GM18951 (cell line): ENCODE data around the gene XCR1.

Source experiments
- POLR2A ChIP-seq: IDR thresholded peaks from 4 replicates; pipeline ENCODE4 v1.6.1; 2011; ENCODE audit warnings: mild to moderate bottlenecking; ENCODE audit not compliant: insufficient read length, insufficient read depth; ENCODE audit errors: extremely low read depth
- in situ Hi-C: fragments of 300-500 bp; cut with MboI; formaldehyde crosslinking; loops from one replicate; pipeline ENCODE4 v1.12.0; 2022; ENCODE audit warnings: low sequenced_read_pairs, mixed read lengths, inconsistent platforms; ENCODE audit not compliant: unreplicated experiment

Gene XCR1

GRCh38 chr3:46027736-46028397 lies 584 bp upstream of the XCR1 start:
- in situ Hi-C loops = no loop called here
- TF ChIP-seq POLR2A = no peak

DNA sequence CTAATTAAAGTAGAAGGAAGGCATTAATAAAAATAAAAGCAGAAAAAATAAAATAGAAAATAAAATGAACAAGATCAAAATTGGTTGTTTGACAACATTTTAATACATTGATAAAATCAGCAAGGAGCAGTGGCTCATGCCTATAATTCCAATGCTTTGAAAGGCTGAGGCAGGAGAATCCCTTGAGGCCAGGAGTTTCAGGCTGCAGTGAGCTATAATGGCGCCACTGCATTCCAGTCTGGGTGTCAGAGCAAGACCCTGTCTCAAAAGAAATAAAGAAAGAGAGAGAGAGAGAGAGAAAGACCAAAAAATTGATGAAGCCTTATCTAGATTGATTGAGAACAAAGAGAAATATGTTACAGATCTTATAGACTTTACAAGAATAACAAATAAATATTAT lies 2.1 kb downstream of the XCR1 start:
- in situ Hi-C loops = no loop called here
- TF ChIP-seq POLR2A = no peak

DNA sequence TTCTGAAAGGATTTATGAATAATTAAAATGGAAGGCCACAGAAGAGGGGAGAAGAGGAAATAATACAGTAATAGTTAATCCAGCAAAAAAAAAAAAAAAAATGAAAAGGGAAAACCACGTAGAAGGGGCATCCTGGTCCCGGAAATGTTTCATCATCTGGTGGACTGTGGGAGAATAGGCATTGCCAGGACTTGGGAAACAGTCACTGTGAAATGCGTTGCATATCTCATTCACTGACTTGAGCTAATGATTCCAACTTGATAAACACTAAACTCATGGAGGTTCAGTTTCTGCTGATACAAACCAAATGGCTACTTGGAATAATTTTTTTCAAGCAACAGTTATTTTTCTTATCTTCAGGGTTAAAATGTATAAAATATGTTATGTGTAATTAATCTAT lies 3.2 kb downstream of the XCR1 start:
- in situ Hi-C loops = no loop called here
- no peak for TF ChIP-seq POLR2A

DNA sequence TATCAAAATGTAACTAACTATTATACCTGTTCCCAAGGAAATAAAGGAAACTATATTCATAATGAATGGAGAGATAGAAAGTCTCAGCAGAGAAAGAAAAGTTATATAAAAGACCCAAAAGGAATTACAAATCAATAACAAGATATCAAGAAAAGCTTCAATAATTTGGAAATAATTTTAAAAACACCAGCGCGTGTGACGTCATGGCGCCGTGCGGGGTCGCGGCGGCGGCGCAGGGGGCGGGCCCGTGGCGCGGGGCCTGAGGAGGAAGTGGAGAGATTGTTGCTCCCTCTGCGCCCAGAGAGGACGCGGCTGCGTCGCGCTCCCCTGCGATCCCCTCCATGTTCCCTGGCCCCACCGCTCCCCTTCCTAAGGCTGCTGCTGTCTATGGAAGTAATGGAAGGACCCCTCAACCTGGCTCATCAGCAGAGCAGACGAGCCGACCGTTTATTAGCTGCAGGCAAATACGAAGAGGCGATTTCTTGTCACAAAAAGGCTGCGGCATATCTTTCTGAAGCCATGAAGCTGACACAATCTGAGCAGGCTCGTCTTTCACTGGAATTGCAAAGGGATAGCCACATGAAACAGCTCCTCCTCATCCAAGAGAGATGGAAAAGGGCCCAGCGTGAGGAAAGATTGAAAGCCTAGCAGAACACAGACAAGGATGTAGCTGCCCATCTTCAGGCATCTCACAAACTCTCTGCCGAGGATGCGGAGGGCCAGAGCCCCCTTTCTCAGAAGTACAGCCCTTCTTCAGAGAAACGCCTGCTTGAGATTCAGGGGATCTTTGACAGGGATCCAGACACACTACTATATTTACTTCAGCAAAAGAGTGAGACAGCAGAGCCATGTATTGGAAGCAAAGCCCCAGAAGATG lies 4.1 kb downstream of the XCR1 start:
- in situ Hi-C loops = no loop called here
- TF ChIP-seq POLR2A = no peak

DNA sequence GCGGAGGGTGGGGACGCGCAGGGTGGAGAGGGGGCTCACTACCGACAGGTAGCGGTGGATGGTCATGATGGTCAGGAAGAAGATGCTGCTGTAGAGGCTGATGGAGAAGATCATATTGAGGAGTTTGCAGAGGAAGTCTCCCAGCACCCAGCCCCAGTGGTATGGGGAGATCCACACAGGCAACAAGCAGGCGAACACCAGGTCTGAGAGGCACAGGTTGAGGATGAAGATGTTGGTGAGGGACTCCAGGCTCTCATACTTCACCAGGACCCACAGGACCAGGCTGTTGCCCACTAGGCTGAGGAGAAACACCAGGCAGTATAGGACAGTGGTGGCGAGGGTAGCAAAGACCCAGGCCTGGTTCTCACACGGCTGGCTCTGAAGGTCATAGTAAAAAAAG lies 5.8 kb downstream of the XCR1 start:
- no peak for TF ChIP-seq POLR2A
- in situ Hi-C loops = no loop called here

- in situ Hi-C loops = no loop called here
- TF ChIP-seq POLR2A = no peak
These were observed 6.3 kb downstream of the XCR1 start for GRCh38 chr3:46020766-46021510.

DNA sequence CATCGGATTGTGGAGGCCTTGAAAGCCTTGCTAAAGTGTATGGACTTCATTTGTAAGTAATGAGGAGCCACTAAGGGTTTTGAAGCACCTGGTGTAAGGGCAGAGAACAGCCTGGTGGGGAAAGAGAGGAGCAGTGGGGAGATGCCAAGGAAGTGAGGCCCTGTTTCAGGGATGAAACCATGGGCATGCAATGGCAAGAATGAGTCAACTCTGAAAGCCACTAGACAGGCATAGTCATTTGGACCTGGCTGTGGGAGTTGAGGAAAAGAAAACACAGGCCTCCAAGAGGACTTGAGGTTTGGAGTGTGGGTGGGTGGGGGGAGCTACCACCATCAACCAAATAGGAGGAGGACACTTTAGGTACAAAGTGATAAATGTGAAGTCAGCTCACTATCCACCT lies 7.6 kb downstream of the XCR1 start:
- no peak for TF ChIP-seq POLR2A
- in situ Hi-C loops = no loop called here

GRCh38 chr3:46017720-46018119 lies 9.6 kb downstream of the XCR1 start:
- in situ Hi-C loops = no loop called here
- no peak for TF ChIP-seq POLR2A

DNA sequence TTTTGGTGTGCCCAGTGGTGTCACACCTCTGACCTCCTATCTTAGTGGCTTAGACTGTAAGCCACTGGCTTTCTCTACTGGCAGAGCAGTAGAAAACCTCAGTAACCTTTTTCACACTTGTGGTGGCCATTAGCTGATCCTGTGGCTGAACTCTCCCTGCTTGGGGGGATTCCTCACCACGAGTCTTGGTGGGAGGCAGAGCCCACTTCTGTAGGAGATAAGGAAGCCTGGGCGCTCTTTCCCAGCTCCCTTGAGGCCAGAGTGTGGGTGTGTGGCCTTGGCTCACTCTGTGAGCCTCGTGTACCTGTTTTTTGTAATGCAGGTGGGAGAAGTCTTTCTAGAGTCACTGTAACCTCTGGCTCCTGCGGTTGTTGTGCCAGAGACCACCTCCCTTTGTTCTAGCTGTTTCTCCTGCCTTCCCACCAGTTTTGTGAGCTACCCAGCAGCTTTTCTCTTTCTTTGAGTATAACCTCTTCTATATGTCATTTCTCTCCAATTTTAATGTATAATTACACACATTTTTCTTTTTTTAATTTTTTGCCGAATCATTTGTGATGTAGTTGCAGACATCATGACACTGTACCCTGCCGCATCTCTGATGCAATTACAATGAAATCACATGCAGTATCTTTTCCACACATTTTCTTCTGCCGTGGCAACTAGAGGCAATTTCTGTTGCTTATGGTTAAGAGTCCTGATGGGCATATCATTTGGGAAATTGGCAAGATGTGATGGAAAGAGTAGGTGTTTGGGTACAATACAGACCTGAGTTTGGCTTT lies 13.8 kb downstream of the XCR1 start:
- in situ Hi-C loops = no loop called here
- no peak for TF ChIP-seq POLR2A

GRCh38 chr3:46012246-46012645 lies 15.0 kb downstream of the XCR1 start:
- no peak for TF ChIP-seq POLR2A
- in situ Hi-C loops = no loop called here

DNA sequence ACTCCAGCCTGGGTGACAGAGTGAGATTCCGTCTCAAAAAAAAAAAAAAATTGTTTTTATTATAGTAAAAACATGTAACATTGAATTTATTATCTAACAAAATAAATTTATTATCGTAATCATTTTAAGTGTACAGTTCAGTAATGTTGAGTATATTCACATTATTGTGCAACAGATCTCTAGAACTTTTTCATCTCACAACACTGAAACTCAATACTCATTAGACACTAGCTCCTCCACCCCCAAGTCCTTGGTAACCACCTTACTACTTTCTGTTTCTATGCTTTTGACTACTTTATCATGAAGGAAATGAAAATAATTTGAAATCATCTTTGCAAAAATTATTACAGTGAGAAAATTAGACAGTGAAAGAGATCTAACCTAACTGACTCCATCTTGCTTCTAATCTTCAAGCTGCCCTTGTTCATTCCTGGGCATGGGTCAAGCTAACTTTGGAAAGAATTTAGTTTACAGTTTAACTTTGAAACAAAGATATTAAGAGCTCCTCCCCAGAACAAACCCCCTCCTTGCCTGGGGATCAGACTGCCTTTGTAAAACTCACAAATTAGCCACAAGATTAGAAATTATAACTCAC lies 16.7 kb downstream of the XCR1 start:
- no peak for TF ChIP-seq POLR2A

GRCh38 chr3:46008058-46008457 lies 19.2 kb downstream of the XCR1 start:
- TF ChIP-seq POLR2A = no peak
- in situ Hi-C loops = no loop called here

More for the DNA sequence above, 16.7 kb downstream of the XCR1 start:
- in situ Hi-C loops = no loop called here
